ENCODE measurements around the gene LRRN4CL. TPM values are rescaled to one million over a fixed set of nuclear protein-coding genes. Genes with fewer than 3 reads are reported as not detected.

Gene LRRN4CL
- total RNA-seq, 2 experiments from 2014 or later = 0.65 to 0.79 TPM

DNA sequence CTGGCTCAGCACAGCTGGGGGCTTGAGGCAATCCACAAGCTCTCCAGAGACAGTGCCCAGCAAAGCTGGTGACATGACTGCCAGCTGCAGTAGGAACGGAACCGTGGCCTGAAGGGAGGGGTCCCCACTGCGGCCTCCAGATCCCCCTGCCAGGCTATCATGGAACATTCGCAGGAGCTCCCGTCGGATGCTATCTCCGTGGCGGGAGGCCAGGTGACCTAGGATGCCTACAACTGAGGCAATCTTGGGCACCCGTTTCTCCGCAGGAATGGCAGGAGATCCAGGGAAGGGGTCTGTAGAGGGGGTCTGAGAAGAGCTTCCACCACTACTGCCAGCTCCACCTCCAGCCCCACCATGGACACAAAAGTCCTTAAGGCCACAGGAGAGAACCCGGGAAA, 40.4 kb downstream of the LRRN4CL start:
- H3K4me1 ChIP-seq (ENCODE audit: insufficient read depth, low read length, poor library complexity, severe bottlenecking) = peaks cover 36% of the 10 kb centered on the region
- H3K36me3 ChIP-seq (ENCODE audit: insufficient read depth, low read length) = peaks cover 37% of the 10 kb centered on the region
- H3K27ac ChIP-seq (ENCODE audit: low read depth, low read length, poor library complexity, severe bottlenecking) = no peak overlapping the region
- CTCF ChIA-PET (ENCODE audit: unreplicated experiment) = interaction anchor here (1.0 kb wide), 1 partner anchor 16 kb away, joined by 3 read pairs; the partner anchor contains the start of genes C11orf98 and CSKMT
- no TSS peak for BruUV-seq (replicated peaks)
- H4K20me1 ChIP-seq (ENCODE audit: insufficient read depth, low read length) = no peaks in the 10 kb centered on the region
- no peak overlapping the region for H2AFZ ChIP-seq (ENCODE audit: low read length)
- H3K4me2 ChIP-seq (ENCODE audit: low read length) = no peak overlapping the region
- H3K9me2 ChIP-seq (ENCODE audit: insufficient read depth, low read length) = no peaks in the 10 kb centered on the region
- H3K9me3 ChIP-seq (ENCODE audit: low read length) = no peaks in the 10 kb centered on the region
- POLR2A ChIA-PET = interaction anchor here (1.2 to 10.5 kb wide), 3 partner anchors 18 to 28 kb away, joined by 4 to 159 read pairs (median 4); partner anchors contain the start of genes C11orf98, CSKMT, LBHD1 and UQCC3
- intact Hi-C loops (cut with micrococcal nuclease; ENCODE audit: unreplicated experiment) = no loop called here
- peaks cover 47% of the 10 kb centered on the region for H3K79me2 ChIP-seq (ENCODE audit: insufficient read depth, low read depth, low read length)
- no peak overlapping the region for H3K4me3 ChIP-seq (ENCODE audit: low read depth, low read length, poor library complexity, severe bottlenecking)
- no peak for DNase-seq (ENCODE audit: low spot score)
- no peak for TF ChIP-seq EZH2phosphoT487 (IDR thresholded peaks at IDR 0.05; ENCODE audit: borderline replicate concordance, low read depth, low read length)
- TF ChIP-seq, protein P1, sequence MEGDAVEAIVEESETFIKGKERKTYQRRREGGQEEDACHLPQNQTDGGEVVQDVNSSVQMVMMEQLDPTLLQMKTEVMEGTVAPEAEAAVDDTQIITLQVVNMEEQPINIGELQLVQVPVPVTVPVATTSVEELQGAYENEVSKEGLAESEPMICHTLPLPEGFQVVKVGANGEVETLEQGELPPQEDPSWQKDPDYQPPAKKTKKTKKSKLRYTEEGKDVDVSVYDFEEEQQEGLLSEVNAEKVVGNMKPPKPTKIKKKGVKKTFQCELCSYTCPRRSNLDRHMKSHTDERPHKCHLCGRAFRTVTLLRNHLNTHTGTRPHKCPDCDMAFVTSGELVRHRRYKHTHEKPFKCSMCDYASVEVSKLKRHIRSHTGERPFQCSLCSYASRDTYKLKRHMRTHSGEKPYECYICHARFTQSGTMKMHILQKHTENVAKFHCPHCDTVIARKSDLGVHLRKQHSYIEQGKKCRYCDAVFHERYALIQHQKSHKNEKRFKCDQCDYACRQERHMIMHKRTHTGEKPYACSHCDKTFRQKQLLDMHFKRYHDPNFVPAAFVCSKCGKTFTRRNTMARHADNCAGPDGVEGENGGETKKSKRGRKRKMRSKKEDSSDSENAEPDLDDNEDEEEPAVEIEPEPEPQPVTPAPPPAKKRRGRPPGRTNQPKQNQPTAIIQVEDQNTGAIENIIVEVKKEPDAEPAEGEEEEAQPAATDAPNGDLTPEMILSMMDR (conservative IDR thresholded peaks at IDR 0.05; ENCODE audit: low read length) = no peak

DNA sequence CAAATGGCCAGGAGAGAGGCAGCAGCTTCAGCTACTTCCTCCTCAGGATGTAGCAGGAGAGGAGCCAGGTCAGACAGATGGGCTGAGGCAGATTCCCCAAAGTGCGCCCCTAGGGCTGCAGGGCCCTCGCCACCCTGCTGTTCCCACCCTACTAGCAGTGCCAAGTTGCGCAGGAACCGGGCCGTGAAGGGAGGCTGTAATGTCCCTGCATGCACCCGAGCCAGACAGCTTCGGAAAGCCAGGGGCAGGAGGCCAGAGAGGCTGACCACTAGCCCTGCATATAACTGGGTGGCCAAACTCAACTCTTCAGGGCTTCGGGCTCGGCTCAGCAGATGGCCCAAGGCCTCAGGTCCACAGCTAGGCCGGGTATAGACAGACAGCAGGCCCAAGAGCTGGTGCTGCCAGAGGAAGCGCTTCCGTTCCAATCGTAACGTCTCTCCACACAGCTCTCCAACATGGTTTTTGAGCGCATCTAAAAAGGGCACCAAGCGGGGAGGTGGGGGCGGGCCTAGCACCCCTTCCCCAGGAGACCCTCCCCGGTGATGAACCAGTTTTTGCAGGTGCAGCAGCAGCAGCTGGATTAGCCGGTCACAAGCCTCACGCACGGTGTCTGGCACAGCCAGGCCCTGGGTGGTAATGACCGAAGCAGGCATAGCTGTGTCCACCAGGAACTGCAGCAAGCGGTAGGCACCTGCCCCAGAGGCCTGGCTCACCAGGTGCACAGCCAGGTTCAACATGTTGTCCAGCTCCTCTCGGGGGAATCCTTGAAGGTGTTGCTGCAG, 41.0 kb downstream of the LRRN4CL start:
- intact Hi-C loops (cut with micrococcal nuclease; ENCODE audit: unreplicated experiment) = no loop called here
- no peak overlapping the region for H2AFZ ChIP-seq (ENCODE audit: low read length)
- H3K27ac ChIP-seq (ENCODE audit: low read depth, low read length, poor library complexity, severe bottlenecking) = no peak overlapping the region
- H3K9me2 ChIP-seq (ENCODE audit: insufficient read depth, low read length) = no peaks in the 10 kb centered on the region
- peaks cover 43% of the 10 kb centered on the region for H3K36me3 ChIP-seq (ENCODE audit: insufficient read depth, low read length)
- H4K20me1 ChIP-seq (ENCODE audit: insufficient read depth, low read length) = no peaks in the 10 kb centered on the region
- peaks cover 30% of the 10 kb centered on the region for H3K4me1 ChIP-seq (ENCODE audit: insufficient read depth, low read length, poor library complexity, severe bottlenecking)
- BruUV-seq (replicated peaks) = no TSS peak
- DNase-seq (ENCODE audit: low spot score) = no peak
- H3K4me3 ChIP-seq (ENCODE audit: low read depth, low read length, poor library complexity, severe bottlenecking) = no peak overlapping the region
- ChIA-PET CTCF (ENCODE audit: unreplicated experiment) (interaction anchor here (1.0 kb wide), 1 partner anchor 16 kb away, joined by 3 read pairs; the partner anchor contains the start of genes C11orf98 and CSKMT), POLR2A (interaction anchor here (1.4 to 10.5 kb wide), 2 partner anchors 18 to 23 kb away, joined by 4 to 159 read pairs; partner anchors contain the start of genes C11orf98, CSKMT, LBHD1 and UQCC3)
- TF ChIP-seq EZH2phosphoT487 (IDR thresholded peaks at IDR 0.05; ENCODE audit: borderline replicate concordance, low read depth, low read length) = no peak
- TF ChIP-seq, protein P1 (conservative IDR thresholded peaks at IDR 0.05; ENCODE audit: low read length) = no peak
- no peak overlapping the region for H3K4me2 ChIP-seq (ENCODE audit: low read length)
- H3K9me3 ChIP-seq (ENCODE audit: low read length) = no peaks in the 10 kb centered on the region
- peaks cover 53% of the 10 kb centered on the region for H3K79me2 ChIP-seq (ENCODE audit: insufficient read depth, low read depth, low read length)

DNA sequence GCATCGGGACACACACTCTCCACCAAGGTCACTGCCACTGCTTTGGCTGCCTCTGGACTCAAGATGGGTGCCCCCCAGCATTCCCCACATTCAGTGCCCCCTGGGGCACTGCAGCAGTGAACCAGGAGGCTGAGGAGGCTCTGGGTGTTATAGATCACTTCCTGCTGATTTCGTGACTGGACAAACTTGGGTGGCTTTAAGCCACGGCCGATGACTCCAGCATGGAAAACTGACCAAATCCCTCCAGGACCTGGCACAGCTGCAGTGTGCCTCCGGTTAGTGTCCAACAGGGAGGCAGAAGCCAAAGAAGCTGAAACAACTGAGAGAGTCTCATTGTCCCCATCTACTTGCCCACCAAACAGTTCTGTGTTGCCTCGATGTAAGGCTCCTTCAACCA, 41.7 kb downstream of the LRRN4CL start:
- no peaks in the 10 kb centered on the region for H3K9me3 ChIP-seq (ENCODE audit: low read length)
- ChIA-PET CTCF (ENCODE audit: unreplicated experiment) (no interaction called here), POLR2A (interaction anchor here (0.6 kb wide), 1 partner anchor 57 kb away, joined by 10 read pairs; no protein-coding TSS in a partner anchor)
- BruUV-seq (replicated peaks) = no TSS peak
- no peak for DNase-seq (ENCODE audit: low spot score)
- H3K27ac ChIP-seq (ENCODE audit: low read depth, low read length, poor library complexity, severe bottlenecking) = no peak overlapping the region
- intact Hi-C loops (cut with micrococcal nuclease; ENCODE audit: unreplicated experiment) = no loop called here
- H3K4me2 ChIP-seq (ENCODE audit: low read length) = no peak overlapping the region
- H4K20me1 ChIP-seq (ENCODE audit: insufficient read depth, low read length) = no peaks in the 10 kb centered on the region
- no peak for TF ChIP-seq EZH2phosphoT487 (IDR thresholded peaks at IDR 0.05; ENCODE audit: borderline replicate concordance, low read depth, low read length)
- TF ChIP-seq, protein P1 (conservative IDR thresholded peaks at IDR 0.05; ENCODE audit: low read length) = no peak
- peaks cover 50% of the 10 kb centered on the region for H3K36me3 ChIP-seq (ENCODE audit: insufficient read depth, low read length)
- no peaks in the 10 kb centered on the region for H3K9me2 ChIP-seq (ENCODE audit: insufficient read depth, low read length)
- H3K4me1 ChIP-seq (ENCODE audit: insufficient read depth, low read length, poor library complexity, severe bottlenecking) = peaks cover 29% of the 10 kb centered on the region
- peaks cover 54% of the 10 kb centered on the region for H3K79me2 ChIP-seq (ENCODE audit: insufficient read depth, low read depth, low read length)
- no peak overlapping the region for H3K4me3 ChIP-seq (ENCODE audit: low read depth, low read length, poor library complexity, severe bottlenecking)
- no peak overlapping the region for H2AFZ ChIP-seq (ENCODE audit: low read length)

All from OCI-LY7 (cell line).